H9 (cell line): ENCODE results near the gene G3BP2. TPM values are rescaled to one million over a fixed set of nuclear protein-coding genes. Genes with fewer than 3 reads are reported as not detected.

ENCODE experiments used
- DNase-seq: peaks from one replicate; pipeline ENCODE4 v3.0.0-alpha.2; 2017
- H2AFZ ChIP-seq: one replicate; pipeline ENCODE4 v1.6.1; 2013; ENCODE audit warnings: mild to moderate bottlenecking, low read length, control low read depth, moderate library complexity
- H2AK5ac ChIP-seq: 2 replicates; pipeline ENCODE4 v1.6.1; 2013; ENCODE audit warnings: low read length, control low read depth, mixed read lengths; ENCODE audit not compliant: insufficient read length
- H2BK120ac ChIP-seq: one replicate; pipeline ENCODE4 v1.6.1; 2013; ENCODE audit warnings: low read depth, mild to moderate bottlenecking, low read length, control low read depth, inconsistent platforms; ENCODE audit not compliant: poor library complexity, severe bottlenecking
- H2BK12ac ChIP-seq: 2 replicates; pipeline ENCODE4 v1.6.1; 2013; ENCODE audit warnings: low read length, control low read depth, mixed read lengths, low read depth; ENCODE audit not compliant: insufficient read length
- H2BK15ac ChIP-seq: 2 replicates; pipeline ENCODE4 v1.6.1; 2013; ENCODE audit warnings: low read depth, low read length, control low read depth
- H2BK20ac ChIP-seq: one replicate; pipeline ENCODE4 v1.6.1; 2013; ENCODE audit warnings: low read depth, mild to moderate bottlenecking, low read length, control low read depth, inconsistent platforms; ENCODE audit not compliant: poor library complexity, severe bottlenecking
- H2BK5ac ChIP-seq: 2 replicates; pipeline ENCODE4 v1.6.1; 2013; ENCODE audit warnings: low read length, control low read depth, mixed read lengths; ENCODE audit not compliant: insufficient read length
- H3K14ac ChIP-seq: 2 replicates; pipeline ENCODE4 v1.6.1; 2013; ENCODE audit warnings: low read length, control low read depth; ENCODE audit not compliant: insufficient read depth
- H3K18ac ChIP-seq: 2 replicates; pipeline ENCODE4 v1.6.1; 2013; ENCODE audit warnings: low read depth, mild to moderate bottlenecking, mixed read lengths, low read length, control low read depth; ENCODE audit not compliant: insufficient read length
- H3K23ac ChIP-seq: 2 replicates; pipeline ENCODE4 v1.6.1; 2013; ENCODE audit warnings: low read length, control low read depth, mixed read lengths, low read depth; ENCODE audit not compliant: insufficient read length
- H3K23me2 ChIP-seq: 2 replicates; pipeline ENCODE4 v1.6.1; 2013; ENCODE audit warnings: low read depth, mild to moderate bottlenecking, mixed read lengths, low read length, control low read depth; ENCODE audit not compliant: insufficient read length, poor library complexity, severe bottlenecking
- H3K27ac ChIP-seq: 2 replicates; pipeline ENCODE4 v1.5.1; 2013; ENCODE audit warnings: low read length, control low read depth, mixed read lengths, low read depth; ENCODE audit not compliant: insufficient read length
- H3K27me3 ChIP-seq: 2 replicates; pipeline ENCODE4 v1.6.1; 2013; ENCODE audit warnings: low read length, control low read depth, inconsistent platforms; ENCODE audit not compliant: insufficient read depth
- H3K4ac ChIP-seq: 2 replicates; pipeline ENCODE4 v1.6.1; 2013; ENCODE audit warnings: low read depth, mild to moderate bottlenecking, control low read depth, inconsistent platforms, low read length, moderate library complexity
- H3K4me1 ChIP-seq: 2 replicates; pipeline ENCODE4 v1.6.1; 2013; ENCODE audit warnings: low read length, control low read depth, inconsistent platforms; ENCODE audit not compliant: insufficient read depth
- H3K4me2 ChIP-seq: 2 replicates; pipeline ENCODE4 v1.6.1; 2013; ENCODE audit warnings: low read length, control low read depth, mixed read lengths; ENCODE audit not compliant: insufficient read length, insufficient read depth
- H3K56ac ChIP-seq: 2 replicates; pipeline ENCODE4 v1.6.1; 2013; ENCODE audit warnings: low read depth, mild to moderate bottlenecking, mixed read lengths, low read length, control low read depth; ENCODE audit not compliant: insufficient read length
- H3K79me1 ChIP-seq: 2 replicates; pipeline ENCODE4 v1.6.1; 2013; ENCODE audit warnings: low read depth, mild to moderate bottlenecking, moderate library complexity, low read length, control low read depth, inconsistent platforms; ENCODE audit not compliant: insufficient read depth, poor library complexity, severe bottlenecking
- H3K79me2 ChIP-seq: 2 replicates; pipeline ENCODE4 v1.6.1; 2013; ENCODE audit warnings: low read length, control low read depth, inconsistent platforms; ENCODE audit not compliant: insufficient read depth
- H3K9ac ChIP-seq: 2 replicates; pipeline ENCODE4 v1.6.1; 2013; ENCODE audit warnings: low read length, control low read depth, mixed read lengths; ENCODE audit not compliant: insufficient read length; ENCODE audit errors: extremely low read depth
- H3K9me3 ChIP-seq: one replicate; pipeline ENCODE4 v1.6.1; 2013; ENCODE audit warnings: low read depth, low read length, inconsistent platforms; ENCODE audit not compliant: control insufficient read depth
- H3T11ph ChIP-seq: one replicate; pipeline ENCODE4 v1.6.1; 2013; ENCODE audit warnings: mild to moderate bottlenecking, low read length, control low read depth, inconsistent platforms
- H4K20me1 ChIP-seq: one replicate; pipeline ENCODE4 v1.6.1; 2013; ENCODE audit not compliant: control insufficient read depth, insufficient read length, insufficient read depth
- H4K5ac ChIP-seq: 2 replicates; pipeline ENCODE4 v1.6.1; 2013; ENCODE audit warnings: low read depth, mild to moderate bottlenecking, mixed read lengths, low read length, control low read depth; ENCODE audit not compliant: insufficient read length
- H4K8ac ChIP-seq: replicated peaks from 2 replicates; pipeline ENCODE4 v1.6.1; 2013; ENCODE audit warnings: low read length, control low read depth, mixed read lengths, low read depth; ENCODE audit not compliant: insufficient read length
- H4K91ac ChIP-seq: 2 replicates; pipeline ENCODE4 v1.6.1; 2013; ENCODE audit warnings: low read depth, mild to moderate bottlenecking, moderate library complexity, mixed read lengths, low read length, control low read depth; ENCODE audit not compliant: insufficient read length
- H3K27ac Mint-ChIP-seq, 3 experiments: 2 replicates in 2 of 3; 3 replicates in 1 of 3; pipeline ENCODE4 v1.8.0; 2020 to 2021; ENCODE audit warnings: mixed read lengths in 3 of 3, mild to moderate bottlenecking in 1 of 3, moderate library complexity in 1 of 3
- H3K27me3 Mint-ChIP-seq: 2 replicates; pipeline ENCODE4 v1.8.0; 2021; ENCODE audit warnings: low read depth, mild to moderate bottlenecking, moderate library complexity, mixed read lengths
- H3K36me3 Mint-ChIP-seq, 3 experiments: 2 replicates in 2 of 3; 3 replicates in 1 of 3; pipeline ENCODE4 v1.8.0; 2020 to 2021; ENCODE audit warnings: low read depth in 3 of 3, mixed read lengths in 3 of 3; ENCODE audit not compliant: insufficient read depth in 1 of 3
- H3K4me1 Mint-ChIP-seq, 2 experiments: 2 replicates each; pipeline ENCODE4 v1.8.0; 2020; ENCODE audit warnings: mixed read lengths in 2 of 2
- H3K4me3 Mint-ChIP-seq, 2 experiments: 2 replicates in 1 of 2; 3 replicates in 1 of 2; pipeline ENCODE4 v1.8.0; 2020 to 2021; ENCODE audit warnings: mild to moderate bottlenecking in 2 of 2, mixed read lengths in 2 of 2, moderate library complexity in 1 of 2
- H3K9me3 Mint-ChIP-seq, 2 experiments: 2 replicates in 1 of 2; 3 replicates in 1 of 2; pipeline ENCODE4 v1.8.0; 2020; ENCODE audit warnings: mild to moderate bottlenecking in 2 of 2, mixed read lengths in 2 of 2, moderate library complexity in 1 of 2
- CTCF ChIP-seq: fragments of 200-600 bp; sonication (generic); conservative IDR thresholded peaks from 3 replicates; pipeline ENCODE4 v1.8.0; 2021; ENCODE audit warnings: antibody characterized with exemption, mild to moderate bottlenecking
- WGBS: extraction: QIAGEN DNeasy Blood & Tissue Kit; methylation state at CpG from one replicate; pipeline ENCODE4 v1.1.7; 2013; ENCODE audit warnings: missing lambda C conversion rate, low lambda C conversion rate, mixed read lengths; ENCODE audit not compliant: insufficient read length; ENCODE audit errors: extremely low coverage; 5-methylcytosine and 5-hydroxymethylcytosine counted together
- total RNA-seq: library from RNA; stranded (reverse); gene quantifications from 2 replicates; pipeline ENCODE4 v1.2.1, GENCODE V29; 2021

Gene G3BP2
- total RNA-seq, 1 experiment from 2014 or later: 405 TPM

- no peak overlapping the region for H2BK15ac ChIP-seq
- H3K4me1 ChIP-seq: no peaks in the 10 kb centered on the region
- H3K18ac ChIP-seq: no peak overlapping the region
- H3T11ph ChIP-seq: no peak overlapping the region
- no CpG with 5 or more reads among the region's 5 CpGs for WGBS
- H2BK120ac ChIP-seq: no peak overlapping the region
- H2AK5ac ChIP-seq: no peak overlapping the region
- H3K79me2 ChIP-seq: no peaks in the 10 kb centered on the region
- TF ChIP-seq CTCF: no peak
- Mint-ChIP-seq H3K27ac (no peak overlapping the region), H3K36me3 (no peaks in the 10 kb centered on the region), H3K4me1 (no peaks in the 10 kb centered on the region), H3K27me3 (no peaks in the 10 kb centered on the region), H3K4me3 (no peak overlapping the region), H3K9me3 (no peaks in the 10 kb centered on the region)
- H3K9me3 ChIP-seq: no peaks in the 10 kb centered on the region
- DNase-seq: no peak
- no peak overlapping the region for H4K8ac ChIP-seq
- no peaks in the 10 kb centered on the region for H3K23me2 ChIP-seq
- no peak overlapping the region for H2AFZ ChIP-seq
- no peak overlapping the region for H3K9ac ChIP-seq
- no peaks in the 10 kb centered on the region for H4K20me1 ChIP-seq
- no peak overlapping the region for H3K56ac ChIP-seq
- H3K4me2 ChIP-seq: no peak overlapping the region
- no peak overlapping the region for H3K27ac ChIP-seq
- H3K23ac ChIP-seq: no peak overlapping the region
- no peak overlapping the region for H3K14ac ChIP-seq
- no peak overlapping the region for H2BK20ac ChIP-seq
- H3K27me3 ChIP-seq: no peaks in the 10 kb centered on the region
- no peak overlapping the region for H3K4ac ChIP-seq
- H3K79me1 ChIP-seq: no peaks in the 10 kb centered on the region
- no peak overlapping the region for H4K5ac ChIP-seq
- no peak overlapping the region for H2BK5ac ChIP-seq
- H4K91ac ChIP-seq: no peak overlapping the region
- no peak overlapping the region for H2BK12ac ChIP-seq
Measured at GRCh38 chr4:75623026-75623425, 50.2 kb downstream of the G3BP2 start.
